ENCODE measurements around the gene PTPRD.

GRCh38 chr9:8826281-8826680, 1786.5 kb downstream of the PTPRD start:
- TF ChIP-seq EZH2 (IDR thresholded peaks at IDR 0.05) (no peak), POLR2AphosphoS5 (IDR thresholded peaks at IDR 0.05; ENCODE audit: borderline replicate concordance, low read depth, low read length) (no peak)
